Ishikawa (cell line): ENCODE measurements around the gene GATAD1.
A peak's percentile ranks its signal among the peaks of the same experiment; 100 is the strongest.

Experiments
- CEBPB ChIP-seq: IDR thresholded peaks from 2 replicates; pipeline ENCODE4 v1.6.1; 2012
- CREB1 ChIP-seq: IDR thresholded peaks from 2 replicates; pipeline ENCODE4 v1.6.1; 2012; ENCODE audit warnings: low read depth
- EGR1 ChIP-seq: IDR thresholded peaks from 2 replicates; pipeline ENCODE4 v1.6.1; 2012
- EP300 ChIP-seq: IDR thresholded peaks from 2 replicates; pipeline ENCODE4 v1.6.1; 2012; ENCODE audit warnings: borderline replicate concordance
- FOXM1 ChIP-seq: IDR thresholded peaks from 2 replicates; pipeline ENCODE4 v1.6.1; 2012; ENCODE audit warnings: low read depth, borderline replicate concordance
- NFIC ChIP-seq: IDR thresholded peaks from 2 replicates; pipeline ENCODE4 v1.6.1; 2012
- RAD21 ChIP-seq: IDR thresholded peaks from 2 replicates; pipeline ENCODE4 v1.6.1; 2012; ENCODE audit warnings: low read depth
- TAF1 ChIP-seq: IDR thresholded peaks from 2 replicates; pipeline ENCODE4 v1.6.1; 2012; ENCODE audit warnings: low read depth, mild to moderate bottlenecking
- TCF12 ChIP-seq: IDR thresholded peaks from 2 replicates; pipeline ENCODE4 v1.6.1; 2012; ENCODE audit warnings: low read depth
- TEAD4 ChIP-seq: IDR thresholded peaks from 2 replicates; pipeline ENCODE4 v1.6.1; 2012
- YY1 ChIP-seq: IDR thresholded peaks from 2 replicates; pipeline ENCODE4 v1.6.1; 2012; ENCODE audit warnings: low read depth
- ZBTB7A ChIP-seq: IDR thresholded peaks from 2 replicates; pipeline ENCODE4 v1.6.1; 2012; ENCODE audit warnings: low read depth
- TF ChIP-seq, protein P1 (sequence below): IDR thresholded peaks from 2 replicates; pipeline ENCODE4 v1.6.1; 2012; ENCODE audit warnings: low read depth, mild to moderate bottlenecking
- TF ChIP-seq, protein P2 (sequence below): IDR thresholded peaks from 2 replicates; pipeline ENCODE4 v1.6.1; 2012
- TF ChIP-seq, protein P3 (sequence below): IDR thresholded peaks from 2 replicates; pipeline ENCODE4 v1.6.1; 2012

GATAD1 gene

DNA sequence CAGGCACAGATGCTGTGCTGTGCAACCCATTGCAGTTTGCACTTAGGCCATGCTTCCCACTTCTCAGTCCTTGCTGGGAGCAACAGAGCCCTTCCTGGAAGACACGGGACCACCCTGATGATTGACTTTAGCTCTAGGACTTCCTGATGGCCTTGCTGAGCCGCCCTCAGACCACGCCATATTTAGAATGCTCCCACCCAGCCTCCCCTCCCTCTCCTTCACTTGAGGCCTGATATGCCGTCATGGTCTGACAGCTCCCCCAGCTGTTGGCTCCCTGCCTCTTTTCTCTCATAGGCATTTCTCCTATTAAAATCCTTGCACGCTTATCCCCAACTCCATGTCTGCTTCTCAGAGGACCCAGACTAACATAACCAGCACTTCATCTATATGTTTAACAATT lies 29.4 kb upstream of the GATAD1 start:
- no peak for TF ChIP-seq ZBTB7A
- TF ChIP-seq RAD21 = no peak
- no peak for TF ChIP-seq YY1
- TF ChIP-seq, protein P1, sequence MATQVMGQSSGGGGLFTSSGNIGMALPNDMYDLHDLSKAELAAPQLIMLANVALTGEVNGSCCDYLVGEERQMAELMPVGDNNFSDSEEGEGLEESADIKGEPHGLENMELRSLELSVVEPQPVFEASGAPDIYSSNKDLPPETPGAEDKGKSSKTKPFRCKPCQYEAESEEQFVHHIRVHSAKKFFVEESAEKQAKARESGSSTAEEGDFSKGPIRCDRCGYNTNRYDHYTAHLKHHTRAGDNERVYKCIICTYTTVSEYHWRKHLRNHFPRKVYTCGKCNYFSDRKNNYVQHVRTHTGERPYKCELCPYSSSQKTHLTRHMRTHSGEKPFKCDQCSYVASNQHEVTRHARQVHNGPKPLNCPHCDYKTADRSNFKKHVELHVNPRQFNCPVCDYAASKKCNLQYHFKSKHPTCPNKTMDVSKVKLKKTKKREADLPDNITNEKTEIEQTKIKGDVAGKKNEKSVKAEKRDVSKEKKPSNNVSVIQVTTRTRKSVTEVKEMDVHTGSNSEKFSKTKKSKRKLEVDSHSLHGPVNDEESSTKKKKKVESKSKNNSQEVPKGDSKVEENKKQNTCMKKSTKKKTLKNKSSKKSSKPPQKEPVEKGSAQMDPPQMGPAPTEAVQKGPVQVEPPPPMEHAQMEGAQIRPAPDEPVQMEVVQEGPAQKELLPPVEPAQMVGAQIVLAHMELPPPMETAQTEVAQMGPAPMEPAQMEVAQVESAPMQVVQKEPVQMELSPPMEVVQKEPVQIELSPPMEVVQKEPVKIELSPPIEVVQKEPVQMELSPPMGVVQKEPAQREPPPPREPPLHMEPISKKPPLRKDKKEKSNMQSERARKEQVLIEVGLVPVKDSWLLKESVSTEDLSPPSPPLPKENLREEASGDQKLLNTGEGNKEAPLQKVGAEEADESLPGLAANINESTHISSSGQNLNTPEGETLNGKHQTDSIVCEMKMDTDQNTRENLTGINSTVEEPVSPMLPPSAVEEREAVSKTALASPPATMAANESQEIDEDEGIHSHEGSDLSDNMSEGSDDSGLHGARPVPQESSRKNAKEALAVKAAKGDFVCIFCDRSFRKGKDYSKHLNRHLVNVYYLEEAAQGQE = no peak
- TF ChIP-seq EGR1 = no peak
- TF ChIP-seq TCF12 = no peak
- no peak for TF ChIP-seq CREB1
- TF ChIP-seq, protein P2, sequence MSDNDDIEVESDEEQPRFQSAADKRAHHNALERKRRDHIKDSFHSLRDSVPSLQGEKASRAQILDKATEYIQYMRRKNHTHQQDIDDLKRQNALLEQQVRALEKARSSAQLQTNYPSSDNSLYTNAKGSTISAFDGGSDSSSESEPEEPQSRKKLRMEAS = no peak
- no peak for TF ChIP-seq EP300
- TF ChIP-seq TAF1 = no peak

DNA sequence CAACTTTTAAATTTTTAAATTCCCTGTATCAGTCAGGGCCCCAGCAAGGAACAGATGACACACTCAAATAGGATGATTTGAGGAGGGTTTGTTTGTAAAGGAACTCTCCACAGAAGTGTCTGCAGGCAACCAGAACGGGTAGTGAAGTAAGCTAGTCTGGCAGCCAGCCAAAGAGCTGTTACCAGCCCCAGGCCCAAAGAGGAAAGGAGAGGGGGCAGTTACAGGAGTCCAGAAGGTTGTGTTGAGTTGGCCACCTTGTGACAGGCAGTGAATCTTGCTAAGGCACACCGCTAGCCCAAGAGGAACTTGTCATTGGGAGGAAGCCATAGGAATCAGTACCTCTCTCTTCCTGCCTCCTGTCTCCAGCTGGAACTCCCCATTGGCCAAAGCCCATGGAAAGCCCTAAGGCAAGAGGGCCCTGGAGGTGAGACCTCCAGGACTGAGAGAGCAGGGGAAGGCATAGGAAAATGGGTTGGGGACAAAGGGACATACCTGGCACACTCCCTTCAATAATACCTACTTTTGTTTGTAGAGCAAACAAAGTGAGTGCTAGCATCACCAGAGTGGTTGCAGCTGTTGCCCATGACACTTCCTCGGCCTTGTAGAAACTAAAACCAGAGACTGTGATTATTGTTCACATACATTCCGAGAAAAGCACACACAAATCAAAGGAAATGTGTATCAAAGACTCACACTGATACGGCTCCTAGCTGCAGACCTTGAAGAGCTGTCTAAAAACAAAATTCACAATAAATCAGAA lies 25.4 kb upstream of the GATAD1 start:
- TF ChIP-seq NFIC = peak; percentile 53
- TF ChIP-seq RAD21 = no peak
- TF ChIP-seq CEBPB = no peak

DNA sequence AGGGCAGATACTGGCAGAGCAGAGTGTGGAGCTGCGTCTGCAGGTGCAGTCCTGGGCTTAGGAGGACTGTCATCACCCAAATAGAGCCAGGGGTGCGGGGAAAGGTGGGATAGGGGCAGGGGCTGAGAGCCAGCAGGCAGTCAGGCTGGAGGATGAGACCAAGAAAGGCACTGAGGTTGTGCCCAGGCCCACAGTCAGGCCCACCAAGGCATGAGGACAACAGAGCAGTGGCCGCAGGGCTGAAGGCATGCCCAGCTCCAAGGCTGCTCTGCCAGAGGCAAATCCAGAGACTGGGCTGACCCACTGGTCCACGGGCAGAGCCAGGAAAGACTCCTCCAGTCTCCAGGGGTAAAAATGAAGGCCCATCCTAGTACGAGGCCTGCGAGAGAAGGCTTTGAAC lies 24.4 kb upstream of the GATAD1 start:
- TF ChIP-seq NFIC = no peak
- no peak for TF ChIP-seq YY1
- TF ChIP-seq, protein P1 = no peak
- TF ChIP-seq, protein P3, sequence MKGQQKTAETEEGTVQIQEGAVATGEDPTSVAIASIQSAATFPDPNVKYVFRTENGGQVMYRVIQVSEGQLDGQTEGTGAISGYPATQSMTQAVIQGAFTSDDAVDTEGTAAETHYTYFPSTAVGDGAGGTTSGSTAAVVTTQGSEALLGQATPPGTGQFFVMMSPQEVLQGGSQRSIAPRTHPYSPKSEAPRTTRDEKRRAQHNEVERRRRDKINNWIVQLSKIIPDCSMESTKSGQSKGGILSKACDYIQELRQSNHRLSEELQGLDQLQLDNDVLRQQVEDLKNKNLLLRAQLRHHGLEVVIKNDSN = no peak
- TF ChIP-seq CEBPB = no peak
- TF ChIP-seq TAF1 = no peak
- no peak for TF ChIP-seq EGR1
- no peak for TF ChIP-seq EP300
- no peak for TF ChIP-seq ZBTB7A
- no peak for TF ChIP-seq FOXM1

DNA sequence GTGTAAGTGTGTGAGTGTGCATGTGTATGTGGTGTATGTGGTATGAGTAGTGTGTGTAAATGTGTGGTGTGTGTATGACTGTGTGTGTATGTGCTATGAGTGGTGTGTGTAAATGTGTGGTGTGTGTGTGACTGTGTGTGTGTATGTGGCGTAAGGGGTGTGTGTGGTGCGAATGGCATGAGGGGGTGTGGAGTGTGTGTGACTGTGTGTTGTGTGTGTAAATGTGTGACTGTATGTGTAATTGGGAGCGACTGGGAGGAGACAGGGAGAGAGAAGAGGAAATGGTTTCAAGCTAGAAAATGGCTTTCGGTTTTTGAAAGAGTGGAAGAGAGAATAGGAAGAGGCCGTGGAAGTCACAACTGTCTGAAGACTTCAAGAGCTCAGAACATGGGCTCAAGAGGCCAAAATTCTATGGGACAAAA lies 23.6 kb upstream of the GATAD1 start:
- TF ChIP-seq CEBPB = no peak
- no peak for TF ChIP-seq YY1
- TF ChIP-seq TEAD4 = no peak
- no peak for TF ChIP-seq TCF12
- no peak for TF ChIP-seq CREB1
- TF ChIP-seq, protein P2 = no peak
- TF ChIP-seq, protein P3 = no peak
- TF ChIP-seq, protein P1 = no peak
- no peak for TF ChIP-seq TAF1
- TF ChIP-seq FOXM1 = no peak
- no peak for TF ChIP-seq NFIC
- no peak for TF ChIP-seq EP300

DNA sequence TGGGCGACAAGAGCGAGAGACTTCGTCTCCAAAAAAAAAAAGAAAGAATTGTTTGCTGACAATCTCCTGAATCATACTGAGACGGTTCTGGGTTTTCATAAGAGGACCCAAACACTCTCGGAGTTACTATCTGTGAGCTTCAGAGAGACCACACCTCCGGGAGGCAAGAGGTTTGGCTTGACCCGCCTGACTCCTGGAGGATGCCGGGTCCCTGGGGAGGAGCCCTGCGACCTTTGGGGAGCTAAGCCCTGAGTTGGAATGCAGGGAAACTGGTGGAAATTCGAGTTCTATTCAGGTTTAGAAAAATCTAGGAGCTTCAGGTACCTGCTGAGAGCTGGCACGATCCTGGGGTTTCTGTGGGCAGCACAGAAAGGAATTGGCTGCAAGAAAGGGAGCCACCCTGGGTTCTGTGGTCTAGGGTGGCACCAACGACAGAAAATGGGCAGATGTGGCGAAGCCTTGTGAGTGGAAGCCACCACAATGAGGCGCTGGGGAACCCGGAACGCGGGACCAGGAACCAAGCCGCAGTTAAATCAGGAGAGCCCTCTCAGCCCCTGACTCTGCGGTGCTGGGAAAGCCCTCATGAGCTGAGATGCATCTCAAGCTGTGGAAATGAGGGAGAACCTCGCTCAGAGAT lies 21.9 kb upstream of the GATAD1 start:
- TF ChIP-seq NFIC (no peak), YY1 (no peak), TEAD4 (no peak), EP300 (no peak), CREB1 (no peak), RAD21 (no peak)
